NOMO-1 treated with dmso at 0.1 percent for 144 hours (cell line): Measurements from ENCODE around the gene FAM53A.
"Not testable (repeated sequence)": the region's sequence is repeated elsewhere in the genome, so short reads cannot be mapped to it uniquely, and the experiment has no call there.

Source experiments
- DNase-seq: peaks from one replicate; lab custom pipeline; 2025; ENCODE audit not compliant: unreplicated experiment; lab: John Stamatoyannopoulos, UW

Gene FAM53A

GRCh38 chr4:1641671-1642070, 42.4 kb downstream of the FAM53A start:
- no peak for DNase-seq

DNA sequence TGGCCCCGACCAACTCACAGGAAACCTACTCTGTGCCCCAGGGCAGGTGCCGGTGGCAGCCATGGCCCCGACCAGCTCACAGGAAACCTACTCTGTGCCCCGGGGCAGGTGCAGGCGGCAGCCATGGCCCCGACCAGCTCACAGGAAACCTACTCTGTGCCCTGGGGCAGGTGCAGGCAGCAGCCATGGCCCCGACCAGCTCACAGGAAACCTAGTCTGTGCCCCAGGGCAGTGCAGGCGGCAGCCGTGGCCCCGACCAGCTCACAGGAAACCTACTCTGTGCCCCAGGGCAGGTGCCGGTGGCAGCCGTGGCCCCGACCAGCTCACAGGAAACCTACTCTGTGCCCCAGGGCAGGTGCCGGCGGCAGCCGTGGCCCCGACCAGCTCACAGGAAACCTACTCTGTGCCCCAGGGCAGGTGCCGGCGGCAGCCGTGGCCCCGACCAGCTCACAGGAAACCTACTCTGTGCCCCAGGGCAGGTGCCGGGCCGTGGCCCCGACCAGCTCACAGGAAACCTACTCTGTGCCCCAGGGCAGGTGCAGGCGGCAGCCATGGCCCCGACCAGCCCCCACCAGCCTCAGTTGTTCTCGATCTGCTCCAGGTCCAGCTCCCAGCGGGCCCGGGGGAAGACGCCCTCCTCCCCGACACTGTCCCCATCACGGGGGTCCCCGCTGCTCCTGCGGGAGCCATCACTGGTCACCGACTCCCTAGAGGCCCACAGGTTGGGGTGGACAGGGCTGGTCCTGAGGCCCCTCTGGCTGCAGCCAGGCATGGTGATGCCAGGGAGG, 43.2 kb downstream of the FAM53A start:
- DNase-seq: not testable (repeated sequence)

GRCh38 chr4:1640190-1640589, 43.9 kb downstream of the FAM53A start:
- DNase-seq: no peak

- DNase-seq: no peak
Observed at GRCh38 chr4:1639299-1639868, 44.7 kb downstream of the FAM53A start.

DNA sequence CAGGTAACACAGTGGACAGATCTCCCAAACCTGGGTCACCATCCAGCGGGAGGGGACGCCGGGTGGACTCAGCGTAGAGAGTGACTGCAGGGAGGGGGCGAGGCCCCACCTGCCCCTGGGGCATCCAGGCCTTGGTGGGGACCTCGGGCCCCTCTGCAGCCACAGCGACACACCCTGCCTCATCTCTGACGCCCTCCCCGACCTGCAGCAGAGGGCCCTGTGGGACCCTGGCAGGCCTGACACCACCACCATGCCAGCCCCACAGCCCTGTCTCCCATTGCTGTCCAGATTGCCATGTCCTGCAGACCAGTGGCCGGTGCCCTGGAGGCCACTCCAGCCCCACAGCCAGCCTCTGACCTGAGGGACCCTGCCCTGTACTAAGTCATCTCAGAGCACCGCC, 45.2 kb downstream of the FAM53A start:
- no peak for DNase-seq

DNA sequence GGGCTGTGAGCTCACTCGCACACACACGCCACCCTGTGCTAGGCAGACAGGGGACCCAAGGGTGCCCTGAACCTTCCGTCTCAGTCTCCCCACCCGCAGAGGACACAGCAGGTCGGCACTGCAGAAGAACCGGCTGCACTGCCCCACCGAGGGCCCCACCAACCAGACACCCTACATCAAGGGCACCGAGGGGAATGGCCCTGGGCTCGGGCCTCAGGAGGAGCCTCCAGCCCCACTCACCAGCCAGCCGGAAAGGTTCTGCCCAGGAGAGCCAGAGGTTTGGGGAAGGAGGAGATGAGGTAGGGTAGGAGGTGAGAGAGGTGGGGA, 45.9 kb downstream of the FAM53A start:
- no peak for DNase-seq

DNA sequence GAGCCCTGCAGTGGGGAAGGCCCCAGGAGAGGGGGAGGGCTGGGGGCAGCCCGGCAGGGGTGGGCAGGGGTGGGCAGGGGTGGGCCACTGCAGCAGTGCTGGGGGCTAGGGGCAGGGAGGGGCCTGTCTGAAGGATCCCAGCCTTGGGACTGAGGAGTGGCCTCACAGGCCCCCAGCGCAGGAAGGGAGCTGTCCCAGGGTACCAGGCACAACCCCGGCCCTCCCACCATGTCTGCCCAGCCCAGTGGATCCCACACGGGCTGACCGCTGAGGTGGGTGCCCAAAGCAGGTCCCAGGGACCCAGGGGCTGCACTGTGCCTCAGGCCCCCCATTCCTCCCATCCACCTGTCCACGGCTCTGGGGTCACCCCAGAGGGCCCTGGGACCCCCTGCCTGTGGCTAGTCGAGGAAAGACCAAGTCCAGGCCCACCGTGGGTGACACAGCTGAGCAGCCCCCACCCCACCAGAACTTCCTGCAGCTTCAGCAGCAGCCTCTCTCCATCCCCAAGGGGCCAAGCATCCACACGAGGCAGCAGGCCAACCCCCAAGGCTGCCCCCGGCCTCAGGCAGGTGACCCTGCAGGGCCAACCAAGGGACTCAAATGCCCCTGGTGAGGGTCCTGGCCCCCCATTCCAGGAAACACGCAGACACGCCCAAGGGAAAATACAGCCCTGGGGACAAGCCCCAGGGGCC, 46.4 kb downstream of the FAM53A start:
- DNase-seq: no peak

DNA sequence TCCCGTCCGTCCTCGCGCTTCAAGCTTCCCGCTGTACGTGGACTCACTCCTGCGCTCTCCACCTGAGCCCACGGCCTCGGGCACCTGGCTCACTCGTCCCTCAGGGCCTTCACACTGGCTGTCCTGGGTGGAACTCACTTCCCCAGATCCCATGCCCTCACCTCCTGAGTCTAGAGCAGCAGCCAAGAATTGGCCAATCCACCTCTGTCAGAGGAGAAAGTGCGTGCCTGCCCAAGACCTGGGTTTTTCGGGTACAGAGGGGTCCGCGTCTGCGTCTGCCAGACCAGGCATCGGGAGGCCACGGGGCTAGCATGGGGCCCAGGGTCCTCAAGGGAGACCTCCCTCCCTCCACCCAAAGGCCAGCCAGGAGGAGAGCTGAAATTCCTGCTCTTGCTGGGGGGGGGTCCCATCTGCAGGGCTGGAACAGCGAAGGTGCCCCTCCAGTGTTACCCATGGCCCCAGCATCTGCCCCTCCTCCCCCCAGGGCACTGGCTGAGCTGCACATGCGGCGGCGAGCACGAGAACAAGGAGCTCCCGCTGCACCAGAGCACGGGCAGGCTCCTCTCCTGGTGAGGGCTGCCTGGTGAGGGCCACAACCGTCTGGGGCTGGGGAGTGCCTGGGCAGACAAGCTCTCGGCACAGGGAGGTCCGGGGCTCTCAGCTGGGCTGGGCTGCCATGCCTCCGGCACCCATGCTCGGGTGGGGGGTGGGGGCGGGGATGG, 47.5 kb downstream of the FAM53A start:
- DNase-seq: no peak

DNA sequence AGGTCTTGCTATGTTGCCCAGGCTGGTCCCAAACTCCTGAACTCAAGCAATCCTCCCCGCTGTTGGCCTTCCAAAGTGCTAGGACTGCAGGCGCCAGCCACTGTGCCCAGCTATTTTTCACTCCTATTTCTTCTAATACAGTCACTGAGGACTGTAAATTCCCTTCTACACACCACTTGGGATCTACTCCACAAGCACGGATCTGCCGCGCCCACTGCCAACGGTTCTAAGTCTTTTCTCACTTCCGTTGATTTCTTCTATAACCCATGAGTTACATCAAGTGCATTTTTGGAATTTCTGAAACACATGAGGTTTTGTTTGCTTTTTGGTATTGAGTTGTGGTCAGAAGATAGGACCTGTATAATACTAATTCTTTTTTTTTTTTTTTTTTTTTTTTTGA, 48.6 kb downstream of the FAM53A start:
- DNase-seq: no peak

GRCh38 chr4:1633993-1634392, 50.1 kb downstream of the FAM53A start:
- no peak for DNase-seq

DNA sequence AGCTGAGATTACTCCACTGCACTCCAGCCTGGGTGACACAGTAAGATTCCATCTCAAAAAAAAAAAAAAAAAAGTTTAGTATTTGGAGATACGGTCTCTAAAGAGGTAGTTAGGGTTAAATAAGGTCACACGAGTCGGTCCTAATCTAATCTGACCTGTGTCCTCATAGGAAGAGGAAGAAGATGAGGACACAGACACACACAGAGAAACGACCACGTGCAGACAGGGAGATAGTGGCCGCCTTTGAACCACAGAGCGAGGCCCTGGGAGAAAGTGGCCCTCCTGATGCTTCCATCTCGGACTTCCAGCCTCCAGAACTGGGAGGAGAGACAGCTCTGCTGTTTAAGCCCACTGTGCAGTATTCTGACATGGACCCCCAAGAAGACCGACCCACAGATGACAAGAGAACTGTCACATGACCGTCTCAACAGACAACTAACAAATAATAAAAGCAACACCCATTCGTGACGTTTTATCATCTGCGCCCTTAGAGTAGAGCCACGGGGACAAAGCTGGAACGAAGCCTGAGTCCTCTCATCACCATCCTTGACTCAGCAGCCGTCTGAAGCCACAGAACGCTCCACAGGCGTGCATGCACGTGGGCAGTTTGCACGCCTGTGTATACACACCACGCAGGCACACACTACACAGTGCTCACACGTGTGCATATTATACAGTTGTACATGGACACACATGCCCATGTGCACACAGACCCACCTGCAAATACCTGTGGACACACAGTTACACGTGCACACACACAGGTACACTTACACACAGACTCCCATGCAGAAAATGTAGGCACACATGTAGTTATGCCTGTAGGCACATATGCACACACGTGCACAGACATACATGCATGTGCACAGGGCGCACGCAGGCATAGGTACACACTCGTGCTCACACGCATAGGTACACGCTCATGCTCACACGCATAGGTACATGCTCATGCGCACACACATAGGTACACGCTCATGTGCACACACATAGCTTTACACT, 51.7 kb downstream of the FAM53A start:
- DNase-seq: no peak

DNA sequence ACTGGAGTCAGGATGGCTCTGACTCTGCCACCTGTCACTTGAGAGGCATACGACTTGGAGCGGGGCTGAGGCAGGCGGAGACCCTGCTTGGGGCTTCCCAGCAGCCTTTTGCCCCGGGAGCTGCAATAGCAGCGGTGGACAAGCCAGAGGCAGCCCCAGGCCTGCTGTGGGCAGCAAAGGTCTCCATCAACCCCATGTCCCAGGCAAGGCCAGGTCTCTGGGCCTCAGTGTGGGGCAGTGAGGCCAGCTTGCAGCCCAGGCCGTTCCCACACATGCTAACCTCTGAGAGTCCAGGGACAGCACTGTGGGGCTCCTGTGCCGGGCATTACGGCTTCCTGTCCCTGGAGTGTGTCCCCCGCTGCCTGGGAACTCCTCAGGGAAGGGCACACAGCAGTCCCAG, 53.0 kb downstream of the FAM53A start:
- DNase-seq: no peak

- no peak for DNase-seq
Observed at GRCh38 chr4:1630266-1630665, 53.8 kb downstream of the FAM53A start.

DNA sequence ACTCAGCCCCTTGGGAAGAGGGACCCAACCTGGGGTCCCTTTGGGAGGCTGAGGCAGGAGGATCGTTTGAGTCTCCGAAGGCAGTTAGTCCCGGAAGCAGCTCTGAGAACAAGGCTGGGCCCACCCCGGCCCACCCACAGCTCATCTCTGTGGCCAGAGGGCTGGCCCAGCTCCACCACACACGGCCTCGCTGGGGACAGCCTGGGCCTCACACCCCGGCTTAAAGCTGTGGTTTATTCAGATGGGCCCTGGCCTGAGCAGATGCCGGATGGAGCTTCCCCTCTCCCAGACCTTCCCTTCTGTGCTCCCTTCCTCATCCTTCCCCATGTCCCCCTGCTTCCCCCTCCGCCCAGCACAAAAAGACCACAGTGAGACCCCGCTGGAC, 54.4 kb downstream of the FAM53A start:
- DNase-seq: no peak

GRCh38 chr4:1628892-1629698, 55.0 kb downstream of the FAM53A start:
- DNase-seq: no peak

GRCh38 chr4:1627417-1628313, 56.4 kb downstream of the FAM53A start:
- no peak for DNase-seq

GRCh38 chr4:1626941-1627340, 57.2 kb downstream of the FAM53A start:
- no peak for DNase-seq

- no peak for DNase-seq
Observed at GRCh38 chr4:1626151-1626550, 58.0 kb downstream of the FAM53A start.
